Measurements from ENCODE around the gene NAGPA. TPM values are rescaled to one million over a fixed set of nuclear protein-coding genes. Genes with fewer than 3 reads are reported as not detected.

The NAGPA gene
- total RNA-seq, 2 donors from 2014 or later = 10.1 to 17.4 TPM

- Mint-ChIP-seq H3K27me3 (peaks cover 7 to 17% of the 10 kb centered on the region in 2 donors), H3K9me3 (no peaks in the 10 kb centered on the region), H3K4me3 (no peak overlapping the region), H3K36me3 (no peaks in the 10 kb centered on the region), H3K4me1 (ENCODE audit: low read depth in 2 of 2) (no peaks in the 10 kb centered on the region), H3K27ac (no peak overlapping the region)
- DNase-seq (ENCODE audit: low spot score) = peak; percentile 55
- ATAC-seq = peak in 1 of 2 donors; percentile 52
Observed at GRCh38 chr16:5010576-5011329, 23.0 kb downstream of the NAGPA start.

- H3K27ac Mint-ChIP-seq = no peak overlapping the region
- ATAC-seq = no peak
- no peaks in the 10 kb centered on the region for H3K9me3 Mint-ChIP-seq
Observed at GRCh38 chr16:5008311-5008731, 25.4 kb downstream of the NAGPA start.

DNA sequence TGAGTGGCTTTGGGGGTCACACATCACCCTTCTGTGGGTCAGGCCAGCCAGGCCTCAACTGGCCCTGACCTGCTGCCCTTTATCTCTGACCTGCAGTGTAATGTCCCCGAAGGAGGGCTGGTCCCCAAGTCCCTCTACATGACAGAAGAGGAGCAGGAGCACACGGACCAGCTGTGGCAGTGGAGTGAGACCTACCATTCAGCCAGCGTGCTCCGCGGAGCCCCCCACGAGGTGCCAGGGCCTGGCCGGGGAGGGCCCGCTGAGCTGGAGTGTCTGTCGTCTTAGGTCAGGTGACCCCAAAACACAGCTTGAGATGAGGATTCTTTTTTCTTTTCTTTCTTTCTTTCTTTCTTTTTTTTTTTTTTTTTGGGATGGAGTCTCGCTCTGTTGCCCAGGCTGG, 26.5 kb downstream of the NAGPA start:
- Mint-ChIP-seq H3K27ac (no peak overlapping the region), H3K36me3 (no peaks in the 10 kb centered on the region), H3K4me1 (ENCODE audit: low read depth in 2 of 2) (no peaks in the 10 kb centered on the region), H3K27me3 (peaks cover 11 to 17% of the 10 kb centered on the region in 2 donors), H3K4me3 (no peak overlapping the region), H3K9me3 (no peaks in the 10 kb centered on the region)
- DNase-seq (ENCODE audit: low spot score) = no peak
- no peak for ATAC-seq

More at GRCh38 chr16:5008311-5008731, 25.4 kb downstream of the NAGPA start:
- peaks cover 11 to 17% of the 10 kb centered on the region in 2 donors for H3K27me3 Mint-ChIP-seq
- no peaks in the 10 kb centered on the region for H3K4me1 Mint-ChIP-seq (ENCODE audit: low read depth in 2 of 2)
- no peak overlapping the region for H3K4me3 Mint-ChIP-seq
- no peaks in the 10 kb centered on the region for H3K36me3 Mint-ChIP-seq
- peak; percentile 51 for DNase-seq (ENCODE audit: low spot score)

DNA sequence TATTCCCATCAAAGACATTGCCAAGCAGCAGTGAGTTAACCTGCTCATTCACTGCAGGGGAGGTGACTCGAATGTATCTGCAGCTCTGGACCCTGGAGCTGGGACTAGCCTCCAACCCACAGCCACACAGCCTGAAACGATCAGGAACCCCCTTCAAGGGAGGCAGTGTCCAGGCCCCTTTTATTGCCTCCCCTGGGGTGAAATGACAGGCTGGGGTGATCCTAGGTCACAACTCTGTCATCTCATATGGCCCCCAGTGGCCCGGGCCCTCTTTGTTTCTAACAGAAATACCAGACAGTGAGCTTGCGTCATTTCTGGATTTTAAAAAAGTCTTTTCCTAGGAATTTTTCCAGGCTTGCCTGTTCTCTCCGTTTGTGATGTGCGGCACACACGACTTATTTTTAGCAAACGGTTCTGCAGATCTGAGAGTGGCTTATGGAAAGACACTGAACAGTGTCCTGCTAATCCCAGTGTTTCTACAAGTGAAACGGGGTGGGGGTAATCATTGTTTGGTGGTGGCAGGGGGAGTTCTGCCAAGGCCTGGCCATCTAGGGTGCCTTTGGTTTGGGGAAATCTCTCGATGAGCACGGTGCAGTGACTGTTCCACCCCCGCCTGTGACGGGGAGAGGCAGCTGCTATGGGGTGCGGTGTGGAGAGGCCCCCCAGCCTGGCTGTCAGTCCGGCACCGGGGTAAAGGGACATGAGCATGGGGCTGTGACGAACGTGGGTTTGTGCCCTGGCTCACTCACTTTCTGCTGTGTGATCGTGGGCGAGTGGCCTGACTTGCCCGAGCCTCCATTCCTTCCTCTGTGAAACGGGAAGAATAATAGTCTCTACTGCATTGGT, 27.2 kb downstream of the NAGPA start:
- Mint-ChIP-seq H3K4me3 (no peak overlapping the region), H3K27me3 (peaks cover 10 to 11% of the 10 kb centered on the region in 2 donors), H3K27ac (no peak overlapping the region), H3K4me1 (ENCODE audit: low read depth in 2 of 2) (no peaks in the 10 kb centered on the region), H3K36me3 (no peaks in the 10 kb centered on the region), H3K9me3 (no peaks in the 10 kb centered on the region)
- ATAC-seq (no peak), DNase-seq (ENCODE audit: low spot score) (no peak)

- ATAC-seq (no peak), DNase-seq (ENCODE audit: low spot score) (no peak)
- no peaks in the 10 kb centered on the region for H3K36me3 Mint-ChIP-seq
- H3K4me1 Mint-ChIP-seq (ENCODE audit: low read depth in 2 of 2) = no peaks in the 10 kb centered on the region
- H3K27me3 Mint-ChIP-seq = peaks cover 8 to 10% of the 10 kb centered on the region in 2 donors
- no peak overlapping the region for H3K27ac Mint-ChIP-seq
- no peaks in the 10 kb centered on the region for H3K9me3 Mint-ChIP-seq
- H3K4me3 Mint-ChIP-seq = no peak overlapping the region
Observed at GRCh38 chr16:5005916-5006315, 27.8 kb downstream of the NAGPA start.

- no peaks in the 10 kb centered on the region for H3K36me3 Mint-ChIP-seq
Observed at GRCh38 chr16:5004311-5004710, 29.4 kb downstream of the NAGPA start.

GRCh38 chr16:5003828-5004227, 29.9 kb downstream of the NAGPA start:
- no peaks in the 10 kb centered on the region for H3K4me1 Mint-ChIP-seq (ENCODE audit: low read depth in 2 of 2)
- no peak for ATAC-seq
- H3K9me3 Mint-ChIP-seq = no peaks in the 10 kb centered on the region
- no peak overlapping the region for H3K4me3 Mint-ChIP-seq
- no peaks in the 10 kb centered on the region for H3K36me3 Mint-ChIP-seq
- DNase-seq (ENCODE audit: low spot score) = peak; percentile 49
- H3K27me3 Mint-ChIP-seq = peaks cover 0 to 4% of the 10 kb centered on the region in 2 donors
- no peak overlapping the region for H3K27ac Mint-ChIP-seq

More at GRCh38 chr16:5004311-5004710, 29.4 kb downstream of the NAGPA start:
- no peak for ATAC-seq
- Mint-ChIP-seq H3K9me3 (no peaks in the 10 kb centered on the region), H3K4me1 (ENCODE audit: low read depth in 2 of 2) (no peaks in the 10 kb centered on the region), H3K4me3 (no peak overlapping the region), H3K27me3 (peaks cover 4% of the 10 kb centered on the region in 2 donors), H3K27ac (no peak overlapping the region)
- no peak for DNase-seq (ENCODE audit: low spot score)

DNA sequence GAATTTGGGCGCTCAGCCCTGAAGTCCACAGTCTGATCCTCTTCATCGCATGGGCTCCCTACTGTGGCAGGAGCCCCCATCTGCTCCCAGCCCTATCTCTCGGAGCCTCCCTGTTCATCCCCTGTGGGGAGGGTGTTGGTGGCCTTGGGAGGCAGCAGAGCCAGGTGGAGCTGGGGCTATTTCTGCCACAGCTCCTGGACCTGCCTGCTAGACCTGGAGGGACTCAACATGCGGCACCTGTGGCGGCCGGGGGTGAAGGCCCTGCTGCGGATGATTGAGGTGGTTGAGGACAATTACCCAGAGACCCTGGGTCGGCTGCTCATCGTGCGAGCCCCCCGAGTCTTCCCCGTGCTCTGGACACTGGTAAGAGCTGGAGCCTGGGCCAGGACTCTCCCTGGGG, 30.5 kb downstream of the NAGPA start:
- no peak for DNase-seq (ENCODE audit: low spot score)
- H3K4me1 Mint-ChIP-seq (ENCODE audit: low read depth in 2 of 2) = no peaks in the 10 kb centered on the region
- H3K27ac Mint-ChIP-seq = no peak overlapping the region
- ATAC-seq = peak in 1 of 2 donors; percentile 21
- H3K36me3 Mint-ChIP-seq = no peaks in the 10 kb centered on the region
- H3K9me3 Mint-ChIP-seq = no peaks in the 10 kb centered on the region
- no peak overlapping the region for H3K4me3 Mint-ChIP-seq
- peaks cover 0 to 4% of the 10 kb centered on the region in 2 donors for H3K27me3 Mint-ChIP-seq

DNA sequence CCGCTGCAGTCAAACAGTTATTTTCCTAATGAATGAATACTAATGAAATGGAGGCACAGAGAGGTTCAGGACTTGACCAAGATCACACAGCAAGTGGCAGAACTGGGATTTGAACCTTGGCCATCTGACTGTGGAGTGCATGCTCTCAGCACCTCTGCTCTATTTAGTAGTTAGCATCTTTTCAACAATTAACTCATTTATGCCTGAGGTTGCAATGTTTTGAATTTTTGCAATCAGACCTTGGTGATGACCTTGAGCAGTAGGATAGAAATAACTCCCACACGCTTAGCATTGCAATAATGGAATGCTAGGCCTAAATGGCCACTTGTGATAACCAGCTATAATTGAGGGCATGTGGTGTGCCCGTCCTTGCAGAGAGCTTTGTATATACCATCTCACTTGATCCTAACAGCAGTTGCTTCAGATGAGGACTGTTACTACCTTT, 31.0 kb downstream of the NAGPA start:
- Mint-ChIP-seq H3K27me3 (peaks cover 0 to 4% of the 10 kb centered on the region in 2 donors), H3K4me1 (ENCODE audit: low read depth in 2 of 2) (no peaks in the 10 kb centered on the region), H3K4me3 (no peak overlapping the region), H3K27ac (no peak overlapping the region), H3K9me3 (no peaks in the 10 kb centered on the region), H3K36me3 (no peaks in the 10 kb centered on the region)
- DNase-seq (ENCODE audit: low spot score) (no peak), ATAC-seq (no peak)

DNA sequence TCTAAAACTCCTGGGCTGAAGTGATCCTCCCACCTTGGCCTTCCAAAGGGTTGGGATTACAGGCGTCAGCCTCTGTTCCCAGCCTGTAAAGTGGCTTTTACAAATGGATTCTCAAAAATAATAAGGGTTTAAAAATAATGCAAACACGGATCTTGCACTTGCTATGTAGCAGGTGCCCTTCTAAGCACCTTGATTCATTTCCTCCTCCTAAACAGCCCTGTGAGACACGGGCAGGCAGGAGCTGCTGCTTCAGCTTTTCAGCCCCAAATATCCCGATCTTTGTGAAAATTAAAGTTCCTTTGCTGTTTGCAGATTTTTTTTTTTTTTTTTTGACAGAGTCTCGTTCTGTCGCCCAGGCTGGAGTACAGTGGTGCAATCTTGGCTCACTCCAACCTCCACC, 31.7 kb downstream of the NAGPA start:
- H3K36me3 Mint-ChIP-seq = no peaks in the 10 kb centered on the region
- no peak for DNase-seq (ENCODE audit: low spot score)
- H3K4me1 Mint-ChIP-seq (ENCODE audit: low read depth in 2 of 2) = no peaks in the 10 kb centered on the region
- no peak overlapping the region for H3K27ac Mint-ChIP-seq
- peaks cover 0 to 4% of the 10 kb centered on the region in 2 donors for H3K27me3 Mint-ChIP-seq
- no peaks in the 10 kb centered on the region for H3K9me3 Mint-ChIP-seq
- ATAC-seq = no peak
- H3K4me3 Mint-ChIP-seq = no peak overlapping the region

GRCh38 chr16:5001571-5001970, 32.2 kb downstream of the NAGPA start:
- no peak overlapping the region for H3K27ac Mint-ChIP-seq
- H3K9me3 Mint-ChIP-seq = no peaks in the 10 kb centered on the region
- DNase-seq (ENCODE audit: low spot score) = no peak
- H3K27me3 Mint-ChIP-seq = peaks cover 0 to 6% of the 10 kb centered on the region in 2 donors
- H3K36me3 Mint-ChIP-seq = no peaks in the 10 kb centered on the region
- H3K4me1 Mint-ChIP-seq (ENCODE audit: low read depth in 2 of 2) = no peaks in the 10 kb centered on the region
- ATAC-seq = no peak
- H3K4me3 Mint-ChIP-seq = no peak overlapping the region

DNA sequence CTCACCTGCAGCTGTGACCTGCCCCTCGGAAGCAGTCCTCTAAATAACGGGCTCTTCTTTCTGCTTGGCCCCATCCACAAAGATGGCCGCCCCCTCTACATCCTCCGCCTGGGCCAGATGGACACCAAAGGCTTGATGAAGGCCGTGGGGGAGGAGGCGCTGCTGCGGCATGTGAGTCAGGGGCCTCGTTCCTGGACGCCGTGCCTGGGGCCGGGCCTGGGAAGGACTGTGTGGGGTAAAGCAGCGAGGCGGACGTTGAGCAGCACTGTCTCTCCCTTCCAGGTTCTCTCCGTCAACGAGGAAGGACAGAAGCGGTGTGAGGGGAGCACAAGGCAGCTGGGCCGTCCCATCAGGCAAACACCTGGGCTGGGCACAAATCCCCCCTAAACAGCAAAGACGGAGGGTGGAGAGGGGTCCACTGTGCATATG, 33.1 kb downstream of the NAGPA start:
- H3K9me3 Mint-ChIP-seq = no peaks in the 10 kb centered on the region
- H3K27me3 Mint-ChIP-seq = peaks cover 0 to 6% of the 10 kb centered on the region in 2 donors
- ATAC-seq = no peak
- no peak overlapping the region for H3K4me3 Mint-ChIP-seq
- H3K27ac Mint-ChIP-seq = no peak overlapping the region
- H3K36me3 Mint-ChIP-seq = no peaks in the 10 kb centered on the region
- no peak for DNase-seq (ENCODE audit: low spot score)
- H3K4me1 Mint-ChIP-seq (ENCODE audit: low read depth in 2 of 2) = no peaks in the 10 kb centered on the region

- Mint-ChIP-seq H3K36me3 (no peaks in the 10 kb centered on the region), H3K4me1 (ENCODE audit: low read depth in 2 of 2) (no peaks in the 10 kb centered on the region), H3K27me3 (peaks cover 2 to 5% of the 10 kb centered on the region in 2 donors), H3K27ac (no peak overlapping the region), H3K9me3 (no peaks in the 10 kb centered on the region), H3K4me3 (no peak overlapping the region)
- no peak for DNase-seq (ENCODE audit: low spot score)
- no peak for ATAC-seq
Observed at GRCh38 chr16:4994719-4995434, 38.9 kb downstream of the NAGPA start.
